IMR-90 (cell line): ENCODE data around the gene INHBC. TPM values are rescaled to one million over a fixed set of nuclear protein-coding genes. Genes with fewer than 3 reads are reported as not detected.

Experiments used
- ATAC-seq: fragments of 200-7000 bp; cut with Tn5 transposase; 2 replicates; pipeline ENCODE4 v1.9.1; 2020; ENCODE audit warnings: low read depth, mild to moderate bottlenecking, moderate library complexity
- BruUV-seq: library from RNA; stranded (reverse); fragments of 400-500 nt; replicated peaks from 2 replicates; lab custom pipeline; 2021; lab: Mats Ljungman, UMichigan
- CTCF ChIA-PET: fragments of 300-600 bp; formaldehyde crosslinking; extraction: SDS; loops from one replicate; lab custom pipeline; 2021; ENCODE audit warnings: antibody characterized with exemption; lab: Yijun Ruan, JAX
- POLR2A ChIA-PET: fragments of 300-600 bp; sonication (Branson Sonifier 250); formaldehyde crosslinking; loops from one replicate; lab custom pipeline; 2022; ENCODE audit warnings: antibody characterized with exemption; ENCODE audit not compliant: unreplicated experiment; lab: Charles Lee
- DNase-seq: peaks from one replicate; pipeline ENCODE4 v3.0.0; 2013
- H2AFZ ChIP-seq: replicated peaks from 2 replicates; pipeline ENCODE3; 2013; ENCODE audit warnings: low read length, mild to moderate bottlenecking; ENCODE audit not compliant: poor library complexity
- H2AK5ac ChIP-seq: 2 replicates; pipeline ENCODE4 v1.6.1; 2013; ENCODE audit warnings: low read depth, low read length, inconsistent platforms
- H2AK9ac ChIP-seq: replicated peaks from 2 replicates; pipeline ENCODE3; 2013; ENCODE audit warnings: mild to moderate bottlenecking, low read depth, low read length, moderate library complexity; ENCODE audit not compliant: poor library complexity
- H2BK120ac ChIP-seq: 2 replicates; pipeline ENCODE4 v1.6.1; 2013; ENCODE audit warnings: low read depth, low read length, inconsistent platforms
- H2BK15ac ChIP-seq: 3 replicates; pipeline ENCODE4 v1.6.1; 2013; ENCODE audit warnings: low read depth, low read length, inconsistent platforms
- H2BK20ac ChIP-seq: 2 replicates; pipeline ENCODE4 v1.6.1; 2013; ENCODE audit warnings: low read depth, mild to moderate bottlenecking, inconsistent platforms, low read length, moderate library complexity
- H2BK5ac ChIP-seq: 2 replicates; pipeline ENCODE4 v1.6.1; 2013; ENCODE audit warnings: mild to moderate bottlenecking, low read depth, low read length, inconsistent platforms; ENCODE audit not compliant: poor library complexity, severe bottlenecking
- H3K14ac ChIP-seq: replicated peaks from 2 replicates; pipeline ENCODE4 v1.6.1; 2013; ENCODE audit warnings: low read depth, low read length, inconsistent platforms
- H3K18ac ChIP-seq: 2 replicates; pipeline ENCODE4 v1.6.1; 2013; ENCODE audit warnings: low read depth, low read length, control low read depth
- H3K23ac ChIP-seq: 2 replicates; pipeline ENCODE4 v1.6.1; 2013; ENCODE audit warnings: low read depth, low read length, inconsistent platforms
- H3K27ac ChIP-seq: 2 replicates; pipeline ENCODE4 v1.5.1; 2013; ENCODE audit warnings: mild to moderate bottlenecking, control low read depth, low read length; ENCODE audit not compliant: insufficient read depth
- H3K27me3 ChIP-seq: 2 replicates; pipeline ENCODE4 v1.6.1; 2013; ENCODE audit warnings: low read length; ENCODE audit not compliant: control insufficient read depth, insufficient read depth
- H3K36me3 ChIP-seq: 2 replicates; pipeline ENCODE4 v1.6.1; 2013; ENCODE audit warnings: low read length, mixed read lengths; ENCODE audit not compliant: control insufficient read depth, insufficient read depth
- H3K4ac ChIP-seq: 2 replicates; pipeline ENCODE4 v1.6.1; 2013; ENCODE audit warnings: low read depth, low read length, inconsistent platforms
- H3K4me1 ChIP-seq: 2 replicates; pipeline ENCODE4 v1.6.1; 2013; ENCODE audit warnings: low read length, mixed read lengths; ENCODE audit not compliant: control insufficient read depth, insufficient read depth
- H3K4me2 ChIP-seq: 2 replicates; pipeline ENCODE4 v1.6.1; 2013; ENCODE audit warnings: low read depth, mild to moderate bottlenecking, control low read depth, low read length, moderate library complexity
- H3K4me3 ChIP-seq: 2 replicates; pipeline ENCODE4 v1.5.1; 2013; ENCODE audit warnings: low read depth, mild to moderate bottlenecking, control low read depth, low read length, moderate library complexity; ENCODE audit not compliant: insufficient read depth
- H3K56ac ChIP-seq: 2 replicates; pipeline ENCODE4 v1.6.1; 2013; ENCODE audit warnings: low read length, inconsistent platforms; ENCODE audit not compliant: insufficient read depth; ENCODE audit errors: extremely low read depth
- H3K79me1 ChIP-seq, 2 experiments: 2 replicates each; pipeline ENCODE4 v1.6.1; 2013; ENCODE audit warnings: low read length in 2 of 2, inconsistent platforms in 1 of 2, low read depth in 1 of 2
- H3K9ac ChIP-seq: 2 replicates; pipeline ENCODE4 v1.6.1; 2013; ENCODE audit warnings: low read depth, low read length, control low read depth
- H3K9me1 ChIP-seq: 2 replicates; pipeline ENCODE4 v1.6.1; 2013; ENCODE audit warnings: low read length, inconsistent platforms; ENCODE audit not compliant: insufficient read depth
- H3K9me3 ChIP-seq: 2 replicates; pipeline ENCODE4 v1.6.1; 2013; ENCODE audit warnings: low read length; ENCODE audit not compliant: control insufficient read depth, insufficient read depth
- H4K20me1 ChIP-seq: 2 replicates; pipeline ENCODE4 v1.6.1; 2013; ENCODE audit warnings: low read length, inconsistent platforms; ENCODE audit not compliant: insufficient read depth
- H4K5ac ChIP-seq: 2 replicates; pipeline ENCODE4 v1.6.1; 2013; ENCODE audit warnings: mild to moderate bottlenecking, low read depth, low read length, control low read depth
- H4K8ac ChIP-seq, 2 experiments: 2 replicates each; pipeline ENCODE4 v1.6.1; 2013; ENCODE audit warnings: low read depth in 2 of 2, low read length in 2 of 2, control low read depth in 1 of 2, inconsistent platforms in 1 of 2
- H4K91ac ChIP-seq: 2 replicates; pipeline ENCODE4 v1.6.1; 2013; ENCODE audit warnings: low read depth, low read length, inconsistent platforms; ENCODE audit not compliant: insufficient read depth
- BHLHE40 ChIP-seq: fragments of 150-350 bp; IDR thresholded peaks from 2 replicates; pipeline ENCODE4 v1.6.1; 2016; ENCODE audit warnings: mild to moderate bottlenecking, low read depth, low read length
- CEBPB ChIP-seq: IDR thresholded peaks from 2 replicates; pipeline ENCODE4 v1.6.1; 2012; ENCODE audit warnings: low read depth, low read length, improper control_type of control experiment
- CTCF ChIP-seq: conservative IDR thresholded peaks from 2 replicates; pipeline ENCODE4 v1.5.1; 2012; ENCODE audit warnings: mild to moderate bottlenecking, low read depth, low read length, improper control_type of control experiment
- FOS ChIP-seq: fragments of 150-350 bp; IDR thresholded peaks from 2 replicates; pipeline ENCODE4 v1.6.1; 2016; ENCODE audit warnings: low read depth, low read length
- NFE2L2 ChIP-seq: fragments of 150-350 bp; IDR thresholded peaks from 2 replicates; pipeline ENCODE4 v1.6.1; 2016; ENCODE audit warnings: low read depth, mild to moderate bottlenecking, low read length
- RAD21 ChIP-seq: IDR thresholded peaks from 2 replicates; pipeline ENCODE4 v1.6.1; 2012; ENCODE audit warnings: low read length, improper control_type of control experiment
- RFX5 ChIP-seq: IDR thresholded peaks from 2 replicates; pipeline ENCODE4 v1.8.0; 2012; ENCODE audit warnings: low read depth, mild to moderate bottlenecking, low read length, moderate library complexity
- SMC3 ChIP-seq: fragments of 150-350 bp; IDR thresholded peaks from 2 replicates; pipeline ENCODE4 v1.6.1; 2016; ENCODE audit warnings: low read depth, mild to moderate bottlenecking, antibody characterized with exemption, low read length, moderate library complexity
- WGBS, 2 experiments: methylation state at CpG; one replicate each; pipeline versions ENCODE4 v1.1.5 to v1.1.7; 2013; ENCODE audit warnings: missing lambda C conversion rate in 2 of 2; ENCODE audit not compliant: insufficient read length in 1 of 2; ENCODE audit errors: extremely low coverage in 2 of 2; 5-methylcytosine and 5-hydroxymethylcytosine counted together
- dilution Hi-C: fragments of 300-500 bp; cut with HindIII; formaldehyde crosslinking; loops from one replicate; pipeline ENCODE4 v1.14.3; 2018; ENCODE audit warnings: low sequenced_read_pairs; ENCODE audit not compliant: unreplicated experiment
- in situ Hi-C: fragments of 300-500 bp; cut with MboI; formaldehyde crosslinking; loops from 3 replicates; pipeline ENCODE4 v1.14.3; 2019; ENCODE audit warnings: low sequenced_read_pairs, inconsistent platforms, mixed read lengths
- intact Hi-C: fragments of 100-400 bp; cut with micrococcal nuclease; formaldehyde crosslinking; loops from 2 replicates; pipeline ENCODE4 v1.10.0; 2022
- polyA plus RNA-seq, 3 experiments: library from polyadenylated mRNA; depleted of rRNA; stranded (reverse); fragments of >200 nt; gene quantifications; 2 replicates each; pipeline ENCODE4 v1.2.3, GENCODE V29; 2012; ENCODE audit warnings: low replicate concordance in 1 of 3
- total RNA-seq: library from RNA; depleted of rRNA; stranded (reverse); fragments of >200 nt; gene quantifications from 2 replicates; pipeline ENCODE4 v1.2.3, GENCODE V29; 2012
- TF ChIP-seq, protein P1 (sequence below): fragments of 150-350 bp; IDR thresholded peaks from 2 replicates; pipeline ENCODE4 v1.6.1; 2016; ENCODE audit warnings: low read depth, mild to moderate bottlenecking, low read length, moderate library complexity, borderline replicate concordance

The INHBC gene
- total and polyA plus RNA-seq, 2 of the 4 experiments (the other 2 are of a cell fraction), result 0.09 TPM; not detected in 1

DNA sequence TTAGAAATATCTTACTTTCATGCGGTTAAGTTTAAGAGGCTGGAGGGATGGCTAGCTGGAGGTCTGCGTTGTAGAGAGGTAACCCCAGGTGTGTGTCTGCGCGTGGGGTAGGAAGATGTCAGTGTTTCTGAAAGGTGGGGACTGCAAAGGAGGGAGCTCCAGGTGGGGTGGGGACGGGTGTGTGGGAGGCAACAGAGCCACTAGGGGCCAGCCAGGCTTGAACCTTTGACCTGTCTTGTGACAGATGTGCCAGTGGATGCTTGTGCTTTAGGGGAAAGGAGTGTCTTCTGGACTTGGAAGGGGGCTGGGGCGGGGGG, 25.8 kb downstream of the INHBC start:
- H2BK15ac ChIP-seq, result no peak overlapping the region
- in situ Hi-C loops, result no loop called here
- POLR2A ChIA-PET, result no interaction called here

More for the DNA sequence above, 25.8 kb downstream of the INHBC start:
- CTCF ChIA-PET, result no interaction called here
- Histone ChIP-seq H4K8ac (peak overlapping the region in 1 of 2 experiments; percentile 40; a peak in 1 of 4 replicates), H3K14ac (no peak overlapping the region), H3K9me3 (no peaks in the 10 kb centered on the region), H3K4ac (peak overlapping the region; percentile 20; the same call in 1 of the 2 replicates), H3K23ac (peak overlapping the region; percentile 12; the same call in 1 of the 2 replicates), H3K27ac (no peak overlapping the region), H4K20me1 (no peaks in the 10 kb centered on the region), H3K36me3 (no peaks in the 10 kb centered on the region), H2AK5ac (no peak overlapping the region), H3K4me1 (peaks cover 16% of the 10 kb centered on the region), H2AFZ (peak overlapping the region; percentile 0), H2AK9ac (peak overlapping the region; percentile 87), H3K56ac (no peak overlapping the region), H3K18ac (no peak overlapping the region), H2BK120ac (no peak overlapping the region), H3K9me1 (peaks cover 6% of the 10 kb centered on the region), H3K79me1 (peaks cover 0 to 6% of the 10 kb centered on the region in 2 experiments; a peak in 1 of 4 replicates), H2BK5ac (no peak overlapping the region), H3K4me2 (peak overlapping the region; percentile 64), H3K4me3 (peak overlapping the region; percentile 9; the same call in 1 of the 2 replicates), H3K27me3 (no peaks in the 10 kb centered on the region), H3K9ac (no peak overlapping the region), H4K91ac (no peak overlapping the region), H4K5ac (no peak overlapping the region), H2BK20ac (no peak overlapping the region)
- BruUV-seq, result no TSS peak
- DNase-seq (no peak), ATAC-seq (no peak)
- intact Hi-C loops (loop anchor here (5.0 kb wide), 1 partner anchor 162 kb away; no protein-coding TSS in a partner anchor), dilution Hi-C loops (no loop called here)
- WGBS, 2 experiments, result 0% methylated on average over 4 of the region's 6 CpGs; no CpG with 5 or more reads in 1 of the 2 experiments
- TF ChIP-seq CTCF, result no peak
- no peak for TF ChIP-seq CEBPB
- TF ChIP-seq RFX5, result no peak
- TF ChIP-seq SMC3, result no peak
- no peak for TF ChIP-seq FOS
- TF ChIP-seq, protein P1, sequence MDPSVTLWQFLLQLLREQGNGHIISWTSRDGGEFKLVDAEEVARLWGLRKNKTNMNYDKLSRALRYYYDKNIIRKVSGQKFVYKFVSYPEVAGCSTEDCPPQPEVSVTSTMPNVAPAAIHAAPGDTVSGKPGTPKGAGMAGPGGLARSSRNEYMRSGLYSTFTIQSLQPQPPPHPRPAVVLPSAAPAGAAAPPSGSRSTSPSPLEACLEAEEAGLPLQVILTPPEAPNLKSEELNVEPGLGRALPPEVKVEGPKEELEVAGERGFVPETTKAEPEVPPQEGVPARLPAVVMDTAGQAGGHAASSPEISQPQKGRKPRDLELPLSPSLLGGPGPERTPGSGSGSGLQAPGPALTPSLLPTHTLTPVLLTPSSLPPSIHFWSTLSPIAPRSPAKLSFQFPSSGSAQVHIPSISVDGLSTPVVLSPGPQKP, result no peak
- TF ChIP-seq RAD21, result no peak
- TF ChIP-seq NFE2L2, result no peak
- TF ChIP-seq BHLHE40, result no peak
